ENCODE data around the gene MOB2.

Gene MOB2

GRCh38 chr11:1486054-1486825 is at the start of gene MOB2:
Gene MOB2, minus strand, starts transcription at chr11:1486779. Its CDS starts 223 bp downstream, at chr11:1486556.
- DNase-seq: no peak

- no peak for DNase-seq
Observed at GRCh38 chr11:1534682-1535081, 48.1 kb upstream of the MOB2 start.

GRCh38 chr11:1534171-1534570 is 47.6 kb upstream of the MOB2 start:
- DNase-seq: no peak

- no peak for DNase-seq
Observed at GRCh38 chr11:1533342-1533725, 46.8 kb upstream of the MOB2 start.

GRCh38 chr11:1532606-1533341 is 46.2 kb upstream of the MOB2 start:
- no peak for DNase-seq

GRCh38 chr11:1532014-1532586 is 45.5 kb upstream of the MOB2 start:
- no peak for DNase-seq

GRCh38 chr11:1531449-1532013 is 45.0 kb upstream of the MOB2 start:
- no peak for DNase-seq

- no peak for DNase-seq
Observed at GRCh38 chr11:1530686-1531448, 44.3 kb upstream of the MOB2 start.

GRCh38 chr11:1529774-1530173 is 43.2 kb upstream of the MOB2 start:
- DNase-seq: no peak

GRCh38 chr11:1529286-1529685 is 42.7 kb upstream of the MOB2 start:
- no peak for DNase-seq

- DNase-seq: no peak
Observed at GRCh38 chr11:1528710-1529109, 42.1 kb upstream of the MOB2 start.

GRCh38 chr11:1526785-1527184 is 40.2 kb upstream of the MOB2 start:
- no peak for DNase-seq

GRCh38 chr11:1523779-1524178 is 37.2 kb upstream of the MOB2 start:
- DNase-seq: no peak

GRCh38 chr11:1523077-1523476 is 36.5 kb upstream of the MOB2 start:
- no peak for DNase-seq

- no peak for DNase-seq
Observed at GRCh38 chr11:1522081-1522424, 35.5 kb upstream of the MOB2 start.

- no peak for DNase-seq
Observed at GRCh38 chr11:1521382-1522080, 35.0 kb upstream of the MOB2 start.

GRCh38 chr11:1520663-1521267 is 34.2 kb upstream of the MOB2 start:
- no peak for DNase-seq

- no peak for DNase-seq
Observed at GRCh38 chr11:1520209-1520662, 33.7 kb upstream of the MOB2 start.

GRCh38 chr11:1519028-1520010 is 32.7 kb upstream of the MOB2 start:
- no peak for DNase-seq

GRCh38 chr11:1518301-1518700 is 31.7 kb upstream of the MOB2 start:
- no peak for DNase-seq

All from CD4-positive, alpha-beta T cell treated with Interleukin-4 for 4 hours (primary cell).